ENCODE measurements around the gene RND1.

Gene RND1

GRCh38 chr12:48816143-48816854, 49.4 kb downstream of the RND1 start:
- DNase-seq (ENCODE audit: low read depth): no peak
- H3K4me3 ChIP-seq (ENCODE audit: low read depth, low read length): no peak overlapping the region
- TF ChIP-seq MYC (IDR thresholded peaks at IDR 0.05; ENCODE audit: low read depth, low read length) (no peak), MAX (IDR thresholded peaks at IDR 0.05; ENCODE audit: low read depth, low read length) (no peak), CTCF (IDR thresholded peaks at IDR 0.05; ENCODE audit: low read depth, low read length) (no peak)

- peak; percentile 89 for DNase-seq (ENCODE audit: low read depth)
- H3K4me3 ChIP-seq (ENCODE audit: low read depth, low read length): peak overlapping the region; percentile 69
- peak; percentile 8 for TF ChIP-seq POLR2A (IDR thresholded peaks at IDR 0.05; ENCODE audit: extremely low read depth, insufficient read length)
- TF ChIP-seq MYC (IDR thresholded peaks at IDR 0.05; ENCODE audit: low read depth, low read length): 0 out of 2 replicates have a peak, but pooled peaks have one; percentile 36
- TF ChIP-seq MAX (IDR thresholded peaks at IDR 0.05; ENCODE audit: low read depth, low read length): peak; percentile 57
- no peak for TF ChIP-seq CTCF (IDR thresholded peaks at IDR 0.05; ENCODE audit: low read depth, low read length)
These were observed 50.3 kb downstream of the RND1 start for GRCh38 chr12:48815126-48816110.

GRCh38 chr12:48814262-48815125, 51.2 kb downstream of the RND1 start:
- TF ChIP-seq MAX (IDR thresholded peaks at IDR 0.05; ENCODE audit: low read depth, low read length) (peak; percentile 76), CTCF (IDR thresholded peaks at IDR 0.05; ENCODE audit: low read depth, low read length) (peak; percentile 97), MYC (IDR thresholded peaks at IDR 0.05; ENCODE audit: low read depth, low read length) (peak; percentile 90), POLR2A (IDR thresholded peaks at IDR 0.05; ENCODE audit: extremely low read depth, insufficient read length) (peak; percentile 52)
- H3K4me3 ChIP-seq (ENCODE audit: low read depth, low read length): peak overlapping the region; percentile 69
- peak; percentile 87 for DNase-seq (ENCODE audit: low read depth)

GRCh38 chr12:48813465-48814261, 52.0 kb downstream of the RND1 start:
- DNase-seq (ENCODE audit: low read depth): no peak
- H3K4me3 ChIP-seq (ENCODE audit: low read depth, low read length): no peak overlapping the region
- no peak for TF ChIP-seq CTCF (IDR thresholded peaks at IDR 0.05; ENCODE audit: low read depth, low read length)
- TF ChIP-seq POLR2A (IDR thresholded peaks at IDR 0.05; ENCODE audit: extremely low read depth, insufficient read length): no peak
- TF ChIP-seq MAX (IDR thresholded peaks at IDR 0.05; ENCODE audit: low read depth, low read length): no peak
- no peak for TF ChIP-seq MYC (IDR thresholded peaks at IDR 0.05; ENCODE audit: low read depth, low read length)

Measured in NB4 (cell line).